ENCODE measurements around the gene PLCD3.

The PLCD3 gene

DNA sequence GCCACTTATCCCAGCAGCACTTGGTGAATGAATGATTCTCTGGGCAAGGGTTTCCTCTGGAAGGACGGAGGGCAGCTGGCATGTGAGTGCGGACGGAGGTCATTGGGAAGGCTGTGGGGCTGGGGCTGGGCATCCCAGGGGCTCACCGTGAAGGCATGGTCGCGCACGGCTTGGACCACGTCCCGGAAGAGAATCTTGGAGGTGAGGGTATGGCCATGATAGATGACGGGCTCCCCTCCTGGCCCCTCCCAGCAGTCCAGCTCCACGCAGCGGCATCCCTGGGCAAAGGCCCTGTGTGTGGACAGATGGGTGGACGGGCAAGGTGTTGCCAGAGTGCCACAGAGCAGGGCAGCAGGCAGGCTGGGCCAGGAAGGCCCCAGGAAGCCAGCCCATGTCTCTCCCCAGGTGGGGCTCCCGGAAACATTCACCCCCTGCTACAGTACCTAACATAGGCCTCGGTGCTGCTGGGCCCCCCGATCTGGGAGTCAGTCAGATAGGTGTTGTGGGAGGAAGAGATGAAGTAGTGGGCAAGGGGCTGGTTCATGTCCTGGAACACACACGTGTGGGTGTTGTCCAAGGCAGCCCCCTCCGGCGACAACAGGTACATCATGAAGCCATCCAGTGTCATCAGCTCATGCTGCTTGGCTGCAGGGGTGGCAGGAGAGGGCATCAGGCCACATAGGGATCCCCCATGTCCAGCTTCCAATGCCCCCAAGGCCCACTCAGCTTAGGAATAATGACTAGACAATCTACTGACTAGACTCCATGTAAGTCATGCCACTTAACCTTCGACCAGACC lies 14.3 kb downstream of the PLCD3 start:
- no peak for ATAC-seq (ENCODE audit: low read depth)
- H3K27ac ChIP-seq (ENCODE audit: poor library complexity, severe bottlenecking), result no peak overlapping the region
- H3K4me3 ChIP-seq (ENCODE audit: severe bottlenecking), result no peak overlapping the region
- H3K36me3 ChIP-seq (ENCODE audit: low read depth), result peaks cover 42% of the 10 kb centered on the region
- H3K9me3 ChIP-seq (ENCODE audit: severe bottlenecking), result no peaks in the 10 kb centered on the region
- H3K27me3 ChIP-seq (ENCODE audit: insufficient read depth, poor library complexity, severe bottlenecking), result no peaks in the 10 kb centered on the region
- peaks cover 9% of the 10 kb centered on the region for H3K4me1 ChIP-seq (ENCODE audit: insufficient read depth, poor library complexity, severe bottlenecking)
- TF ChIP-seq, protein P1, sequence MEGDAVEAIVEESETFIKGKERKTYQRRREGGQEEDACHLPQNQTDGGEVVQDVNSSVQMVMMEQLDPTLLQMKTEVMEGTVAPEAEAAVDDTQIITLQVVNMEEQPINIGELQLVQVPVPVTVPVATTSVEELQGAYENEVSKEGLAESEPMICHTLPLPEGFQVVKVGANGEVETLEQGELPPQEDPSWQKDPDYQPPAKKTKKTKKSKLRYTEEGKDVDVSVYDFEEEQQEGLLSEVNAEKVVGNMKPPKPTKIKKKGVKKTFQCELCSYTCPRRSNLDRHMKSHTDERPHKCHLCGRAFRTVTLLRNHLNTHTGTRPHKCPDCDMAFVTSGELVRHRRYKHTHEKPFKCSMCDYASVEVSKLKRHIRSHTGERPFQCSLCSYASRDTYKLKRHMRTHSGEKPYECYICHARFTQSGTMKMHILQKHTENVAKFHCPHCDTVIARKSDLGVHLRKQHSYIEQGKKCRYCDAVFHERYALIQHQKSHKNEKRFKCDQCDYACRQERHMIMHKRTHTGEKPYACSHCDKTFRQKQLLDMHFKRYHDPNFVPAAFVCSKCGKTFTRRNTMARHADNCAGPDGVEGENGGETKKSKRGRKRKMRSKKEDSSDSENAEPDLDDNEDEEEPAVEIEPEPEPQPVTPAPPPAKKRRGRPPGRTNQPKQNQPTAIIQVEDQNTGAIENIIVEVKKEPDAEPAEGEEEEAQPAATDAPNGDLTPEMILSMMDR (IDR thresholded peaks at IDR 0.05; ENCODE audit: poor library complexity, severe bottlenecking), result no peak
- no peak for DNase-seq (ENCODE audit: low spot score)

DNA sequence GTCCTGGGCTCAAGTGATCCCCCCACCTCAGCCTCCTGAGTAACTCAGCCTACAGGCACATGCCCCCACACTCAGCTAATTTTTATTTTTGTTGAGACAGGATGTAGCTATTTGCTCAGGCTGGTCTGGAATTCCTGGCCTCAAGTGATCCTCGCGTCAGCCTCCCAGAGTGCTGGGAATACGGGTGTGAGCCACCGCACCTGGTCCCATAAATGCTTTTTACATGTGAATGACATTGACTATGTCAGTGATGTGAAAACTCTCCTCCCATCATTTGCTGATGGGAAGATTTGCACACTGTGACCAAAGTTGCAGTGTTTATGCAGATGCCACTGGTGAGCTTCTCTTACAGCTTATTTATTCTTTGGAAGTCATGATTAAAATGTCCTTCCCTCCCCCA lies 15.0 kb downstream of the PLCD3 start:
- ATAC-seq (ENCODE audit: low read depth) (no peak), DNase-seq (ENCODE audit: low spot score) (no peak)
- TF ChIP-seq, protein P1 (IDR thresholded peaks at IDR 0.05; ENCODE audit: poor library complexity, severe bottlenecking), result no peak
- Histone ChIP-seq H3K4me3 (ENCODE audit: severe bottlenecking) (no peak overlapping the region), H3K9me3 (ENCODE audit: severe bottlenecking) (no peaks in the 10 kb centered on the region), H3K4me1 (ENCODE audit: insufficient read depth, poor library complexity, severe bottlenecking) (peaks cover 2% of the 10 kb centered on the region), H3K27me3 (ENCODE audit: insufficient read depth, poor library complexity, severe bottlenecking) (no peaks in the 10 kb centered on the region), H3K36me3 (ENCODE audit: low read depth) (peaks cover 50% of the 10 kb centered on the region), H3K27ac (ENCODE audit: poor library complexity, severe bottlenecking) (no peak overlapping the region)

DNA sequence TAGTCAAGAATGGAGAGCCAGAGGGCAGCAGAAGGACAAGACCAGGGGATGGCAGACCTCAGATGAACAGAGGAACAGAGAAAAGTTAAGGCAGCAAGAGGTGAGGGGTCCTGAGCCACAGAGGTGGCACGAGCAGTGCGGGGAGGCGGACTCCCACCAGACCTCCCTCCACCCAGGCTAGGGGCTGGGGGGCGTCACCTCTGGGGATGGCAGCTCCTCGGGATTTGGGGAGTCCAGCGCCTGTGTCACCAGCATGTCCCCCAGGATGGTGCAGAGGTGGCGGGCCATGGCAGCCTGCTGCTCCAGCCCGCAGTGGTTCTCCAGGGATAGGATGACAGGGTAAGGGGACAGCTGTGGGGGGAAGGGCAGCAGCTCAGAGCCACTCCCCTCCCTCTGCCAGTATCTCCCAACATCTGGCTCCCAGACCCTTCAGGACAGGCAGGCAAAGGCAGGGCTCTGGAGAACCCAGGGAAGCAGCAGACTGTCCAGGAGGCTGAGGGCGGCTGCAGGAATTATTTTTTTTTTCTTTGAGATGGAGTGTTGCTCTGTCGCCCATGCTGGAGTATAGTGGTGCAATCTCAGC lies 15.8 kb downstream of the PLCD3 start:
- peaks cover 58% of the 10 kb centered on the region for H3K36me3 ChIP-seq (ENCODE audit: low read depth)
- TF ChIP-seq, protein P1 (IDR thresholded peaks at IDR 0.05; ENCODE audit: poor library complexity, severe bottlenecking), result no peak
- H3K27me3 ChIP-seq (ENCODE audit: insufficient read depth, poor library complexity, severe bottlenecking), result no peaks in the 10 kb centered on the region
- ATAC-seq (ENCODE audit: low read depth) (no peak), DNase-seq (ENCODE audit: low spot score) (no peak)
- H3K9me3 ChIP-seq (ENCODE audit: severe bottlenecking), result no peaks in the 10 kb centered on the region
- no peaks in the 10 kb centered on the region for H3K4me1 ChIP-seq (ENCODE audit: insufficient read depth, poor library complexity, severe bottlenecking)
- H3K27ac ChIP-seq (ENCODE audit: poor library complexity, severe bottlenecking), result no peak overlapping the region
- H3K4me3 ChIP-seq (ENCODE audit: severe bottlenecking), result no peak overlapping the region

DNA sequence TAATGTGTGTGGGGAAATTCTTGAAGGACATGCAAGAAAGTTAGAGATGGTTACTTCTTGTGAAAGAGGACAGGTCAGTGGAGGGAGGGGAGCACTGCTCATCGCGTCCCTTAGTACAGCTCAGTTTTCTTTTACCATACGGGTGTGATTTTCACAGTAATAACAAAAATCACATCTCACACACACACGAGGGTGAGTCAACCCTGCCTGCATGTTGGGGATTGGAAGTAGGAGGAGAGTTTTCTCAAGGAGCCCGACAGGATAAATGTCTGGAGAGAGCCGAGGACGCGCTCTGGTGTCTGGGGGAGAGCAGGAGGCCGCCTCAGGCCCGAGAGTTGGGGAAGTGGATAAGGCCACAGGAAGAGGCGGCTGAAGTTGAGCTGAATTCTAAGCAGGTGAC lies 16.4 kb downstream of the PLCD3 start:
- Histone ChIP-seq H3K4me1 (ENCODE audit: insufficient read depth, poor library complexity, severe bottlenecking) (no peaks in the 10 kb centered on the region), H3K27me3 (ENCODE audit: insufficient read depth, poor library complexity, severe bottlenecking) (no peaks in the 10 kb centered on the region), H3K36me3 (ENCODE audit: low read depth) (peaks cover 64% of the 10 kb centered on the region), H3K4me3 (ENCODE audit: severe bottlenecking) (no peak overlapping the region), H3K27ac (ENCODE audit: poor library complexity, severe bottlenecking) (no peak overlapping the region), H3K9me3 (ENCODE audit: severe bottlenecking) (no peaks in the 10 kb centered on the region)
- ATAC-seq (ENCODE audit: low read depth), result no peak
- TF ChIP-seq, protein P1 (IDR thresholded peaks at IDR 0.05; ENCODE audit: poor library complexity, severe bottlenecking), result no peak
- no peak for DNase-seq (ENCODE audit: low spot score)

Measured in RWPE2 (cell line).